PC-9 (cell line): ENCODE results near the gene ZNF155. TPM values are rescaled to one million over a fixed set of nuclear protein-coding genes. Genes with fewer than 3 reads are reported as not detected.

Source experiments
- BruUV-seq: library from RNA; stranded (reverse); fragments of 400-500 nt; replicated peaks from 2 replicates; lab custom pipeline; 2021; lab: Mats Ljungman, UMichigan
- CTCF ChIA-PET: fragments of 300-600 bp; sonication (Branson Sonifier 250); formaldehyde crosslinking; loops from one replicate; lab custom pipeline; 2022; ENCODE audit warnings: antibody characterized with exemption; lab: Charles Lee
- POLR2A ChIA-PET: fragments of 300-600 bp; sonication (Branson Sonifier 250); formaldehyde crosslinking; loops from one replicate; lab custom pipeline; 2022; ENCODE audit warnings: antibody characterized with exemption; ENCODE audit not compliant: unreplicated experiment; lab: Charles Lee
- DNase-seq, 2 experiments: peaks; one replicate each; pipeline versions ENCODE4 v3.0.0 to v3.0.0-alpha.2; 2015 to 2022; ENCODE audit warnings: mixed read lengths in 1 of 2
- H2AFZ ChIP-seq: fragments of 200-600 bp; sonication (generic); 2 replicates; pipeline ENCODE4 v1.8.1; 2017; ENCODE audit warnings: antibody characterized with exemption
- H3F3A ChIP-seq: fragments of 200-600 bp; sonication (generic); 2 replicates; pipeline ENCODE4 v1.8.1; 2017; ENCODE audit warnings: antibody characterized with exemption, mild to moderate bottlenecking, low read depth; ENCODE audit not compliant: insufficient read depth
- H3K27ac ChIP-seq: fragments of 200-600 bp; sonication (generic); 2 replicates; pipeline ENCODE4 v1.6.1; 2016; ENCODE audit warnings: mixed run types
- H3K27me3 ChIP-seq: fragments of 200-600 bp; sonication (generic); 2 replicates; pipeline ENCODE4 v1.6.1; 2016; ENCODE audit warnings: low read depth, mixed run types; ENCODE audit not compliant: insufficient read depth
- H3K36me3 ChIP-seq: fragments of 200-600 bp; sonication (generic); 2 replicates; pipeline ENCODE4 v1.6.1; 2016; ENCODE audit warnings: low read depth, mixed run types
- H3K4me1 ChIP-seq: fragments of 200-600 bp; sonication (generic); replicated peaks from 2 replicates; pipeline ENCODE4 v1.6.1; 2016; ENCODE audit warnings: mixed run types; ENCODE audit not compliant: insufficient read depth
- H3K4me2 ChIP-seq: fragments of 200-600 bp; sonication (generic); 2 replicates; pipeline ENCODE4 v1.6.1; 2017; ENCODE audit warnings: mixed run types
- H3K4me3 ChIP-seq: fragments of 200-600 bp; sonication (generic); 2 replicates; pipeline ENCODE4 v1.6.1; 2016; ENCODE audit warnings: mixed run types
- H3K79me2 ChIP-seq: fragments of 200-600 bp; sonication (generic); 2 replicates; pipeline ENCODE4 v1.6.1; 2017; ENCODE audit warnings: low read depth, mixed run types
- H3K9me2 ChIP-seq: fragments of 200-600 bp; sonication (generic); 2 replicates; pipeline ENCODE4 v1.8.1; 2017; ENCODE audit warnings: mild to moderate bottlenecking; ENCODE audit not compliant: insufficient read depth
- H3K9me3 ChIP-seq: fragments of 200-600 bp; sonication (generic); 2 replicates; pipeline ENCODE4 v1.8.1; 2016; ENCODE audit warnings: low read depth; ENCODE audit not compliant: insufficient read depth
- H4K20me1 ChIP-seq: fragments of 200-600 bp; sonication (generic); 2 replicates; pipeline ENCODE4 v1.8.1; 2017; ENCODE audit not compliant: insufficient read depth
- CTCF ChIP-seq: fragments of 200-600 bp; sonication (generic); conservative IDR thresholded peaks from 2 replicates; pipeline ENCODE4 v1.6.1; 2017; ENCODE audit warnings: mixed run types, antibody characterized with exemption, mild to moderate bottlenecking, moderate library complexity
- EZH2 ChIP-seq: fragments of 200-600 bp; sonication (generic); IDR thresholded peaks from 2 replicates; pipeline ENCODE4 v1.8.0; 2017; ENCODE audit warnings: antibody characterized with exemption, low read depth
- intact Hi-C: fragments of 100-400 bp; cut with micrococcal nuclease; formaldehyde crosslinking; loops from one replicate; pipeline ENCODE4 v1.10.0; 2022; ENCODE audit not compliant: unreplicated experiment
- total RNA-seq: library from RNA; stranded (reverse); gene quantifications from 2 replicates; pipeline ENCODE4 v1.2.3, GENCODE V29; 2021

The ZNF155 gene
- total RNA-seq, 1 experiment from 2014 or later, result 5.0 TPM

GRCh38 chr19:44007473-44007872, 23.5 kb downstream of the ZNF155 start:
- Histone ChIP-seq H3K9me2 (no peaks in the 10 kb centered on the region), H2AFZ (no peak overlapping the region), H3K79me2 (0 out of 2 replicates have a peak, but pooled peaks cover 3% of the 10 kb centered on the region), H3K4me3 (no peak overlapping the region), H3K36me3 (peaks cover 36% of the 10 kb centered on the region), H3K9me3 (peaks cover 30% of the 10 kb centered on the region), H3K4me2 (no peak overlapping the region), H3K4me1 (peaks cover 7% of the 10 kb centered on the region), H3K27me3 (no peaks in the 10 kb centered on the region), H3K27ac (no peak overlapping the region), H4K20me1 (no peaks in the 10 kb centered on the region), H3F3A (0 out of 2 replicates have a peak, but pooled peaks cover 3% of the 10 kb centered on the region)
- no TSS peak for BruUV-seq
- ChIA-PET CTCF (no interaction called here), POLR2A (interaction anchor here (0.6 kb wide), 2 partner anchors 17 to 534 kb away, joined by 4 to 10 read pairs; no protein-coding TSS in a partner anchor)
- DNase-seq, result no peak
- intact Hi-C loops, result no loop called here
- TF ChIP-seq EZH2, result no peak
- no peak for TF ChIP-seq CTCF

DNA sequence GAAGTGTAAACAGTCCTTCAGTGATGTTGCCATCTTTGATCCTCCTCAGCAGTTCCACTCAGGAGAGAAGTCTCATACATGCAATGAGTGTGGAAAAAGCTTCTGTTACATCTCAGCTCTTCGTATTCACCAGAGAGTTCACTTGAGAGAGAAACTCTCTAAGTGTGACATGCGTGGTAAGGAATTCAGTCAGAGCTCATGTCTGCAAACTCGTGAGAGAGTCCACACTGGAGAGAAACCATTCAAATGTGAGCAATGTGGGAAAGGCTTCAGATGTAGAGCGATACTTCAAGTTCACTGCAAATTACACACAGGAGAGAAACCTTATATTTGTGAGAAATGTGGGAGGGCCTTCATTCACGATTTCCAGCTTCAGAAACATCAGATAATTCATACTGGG, 26.5 kb downstream of the ZNF155 start:
- Histone ChIP-seq H3K4me1 (no peaks in the 10 kb centered on the region), H3K27me3 (no peaks in the 10 kb centered on the region), H3K4me3 (no peak overlapping the region), H2AFZ (no peak overlapping the region), H3K36me3 (peaks cover 36% of the 10 kb centered on the region), H3F3A (0 out of 2 replicates have a peak, but pooled peaks cover 3% of the 10 kb centered on the region), H3K4me2 (no peak overlapping the region), H3K27ac (no peak overlapping the region), H3K9me3 (peaks cover 33% of the 10 kb centered on the region), H4K20me1 (no peaks in the 10 kb centered on the region), H3K79me2 (no peaks in the 10 kb centered on the region), H3K9me2 (no peaks in the 10 kb centered on the region)
- CTCF ChIA-PET, result no interaction called here
- TF ChIP-seq EZH2 (no peak), CTCF (no peak)
- POLR2A ChIA-PET, result no interaction called here
- no TSS peak for BruUV-seq
- no peak for DNase-seq
- intact Hi-C loops, result no loop called here

- no TSS peak for BruUV-seq
- Histone ChIP-seq H3K27me3 (no peaks in the 10 kb centered on the region), H3K4me1 (no peaks in the 10 kb centered on the region), H3F3A (no peaks in the 10 kb centered on the region), H2AFZ (no peak overlapping the region), H4K20me1 (no peaks in the 10 kb centered on the region), H3K9me3 (peaks cover 12% of the 10 kb centered on the region), H3K79me2 (no peaks in the 10 kb centered on the region), H3K36me3 (no peaks in the 10 kb centered on the region), H3K4me3 (no peak overlapping the region), H3K4me2 (no peak overlapping the region), H3K27ac (no peak overlapping the region), H3K9me2 (no peaks in the 10 kb centered on the region)
- intact Hi-C loops, result no loop called here
- CTCF ChIA-PET, result no interaction called here
- no peak for DNase-seq
- POLR2A ChIA-PET, result no interaction called here
- TF ChIP-seq EZH2 (no peak), CTCF (no peak)
These were observed 35.5 kb downstream of the ZNF155 start for GRCh38 chr19:44019498-44019897.
